K562 (cell line): ENCODE data around the gene TMEM92. TPM values are rescaled to one million over a fixed set of nuclear protein-coding genes. Genes with fewer than 3 reads are reported as not detected.
A peak's percentile ranks its signal among the peaks of the same experiment; 100 is the strongest.

Source experiments
- FOXA1 ChIP-seq: fragments of 450-650 bp; IDR thresholded peaks from 2 replicates; pipeline ENCODE4 v1.6.1; 2016; ENCODE audit warnings: mild to moderate bottlenecking, borderline replicate concordance
- FOXJ3 ChIP-seq: sonication (generic); formaldehyde crosslinking; IDR thresholded peaks from 2 replicates; pipeline ENCODE4 v1.4.0; 2020; ENCODE audit warnings: mild to moderate bottlenecking, missing genetic modification reagents
- HNRNPL ChIP-seq: fragments of 200-400 bp; formaldehyde crosslinking; IDR thresholded peaks from 2 replicates; pipeline ENCODE4 v1.6.1; 2017; ENCODE audit warnings: low read depth, mild to moderate bottlenecking, low read length
- PHB2 ChIP-seq: fragments of 450-650 bp; IDR thresholded peaks from 2 replicates; pipeline ENCODE4 v1.6.1; 2017; ENCODE audit warnings: low read depth
- PYGO2 ChIP-seq: fragments of 450-650 bp; IDR thresholded peaks from 2 replicates; pipeline ENCODE4 v1.6.1; 2016; ENCODE audit warnings: mild to moderate bottlenecking, missing genetic modification characterization, moderate library complexity, missing compliant biosample characterization
- SAFB2 ChIP-seq: fragments of 200-400 bp; formaldehyde crosslinking; IDR thresholded peaks from 2 replicates; pipeline ENCODE4 v1.6.1; 2018; ENCODE audit warnings: borderline replicate concordance, low read length, low read depth, moderate library complexity; ENCODE audit not compliant: severe bottlenecking
- SRSF7 ChIP-seq: fragments of 200-400 bp; formaldehyde crosslinking; optimal IDR thresholded peaks from 2 replicates; pipeline ENCODE3; 2017; ENCODE audit warnings: mild to moderate bottlenecking, low read depth, low read length
- ZFX ChIP-seq: sonication (generic); formaldehyde crosslinking; IDR thresholded peaks from 2 replicates; pipeline ENCODE4 v1.8.0; 2022; ENCODE audit warnings: mild to moderate bottlenecking, missing genetic modification reagents, moderate library complexity
- ZNF354B ChIP-seq: fragments of 250-450 bp; sonication (Bioruptor Pico); IDR thresholded peaks from 2 replicates; pipeline ENCODE4 v1.4.0; 2020
- ZNF764 ChIP-seq: fragments of 250-450 bp; sonication (Bioruptor Pico); IDR thresholded peaks from 2 replicates; pipeline ENCODE4 v1.4.0; 2020; ENCODE audit warnings: low read depth, mild to moderate bottlenecking, moderate library complexity
- polyA plus RNA-seq, 8 experiments: library from polyadenylated mRNA; depleted of rRNA in 4 of 8; stranded (reverse) in 5 of 8; unstranded in 3 of 8; fragments of >200 nt; fragmentation: Nextera tagmentation in 2 of 8; fragmentation: Illumina TruSeq in 1 of 8; extraction: Ambion mirVana in 2 of 8; extraction: Trizol in 1 of 8; gene quantifications; 2 replicates each; pipeline versions ENCODE4 v1.2.1 to v1.2.3, GENCODE V29; 2011 to 2014; ENCODE audit warnings: inconsistent platforms in 1 of 8, missing spikeins in 1 of 8
- total RNA-seq, 7 experiments: library from RNA; depleted of rRNA in 6 of 7; stranded (reverse); fragments of >200 nt in 6 of 7; fragmentation: Illumina TruSeq in 2 of 7; extraction: Trizol in 2 of 7; gene quantifications; 2 replicates each; pipeline versions ENCODE4 v1.2.1 to v1.2.3, GENCODE V29; 2011 to 2021; ENCODE audit warnings: low replicate concordance in 1 of 7
- TF ChIP-seq, protein P1 (sequence below): fragments of 150-350 bp; IDR thresholded peaks from 2 replicates; pipeline ENCODE4 v1.6.1; 2014; ENCODE audit warnings: low read depth, mild to moderate bottlenecking, low read length, borderline replicate concordance
- TF ChIP-seq, protein P2 (sequence below): fragments of 450-650 bp; IDR thresholded peaks from one replicate; pipeline ENCODE4 v1.6.1; 2018; ENCODE audit warnings: mild to moderate bottlenecking, moderate library complexity; ENCODE audit not compliant: partially characterized antibody
- TF ChIP-seq, protein P3 (sequence below): sonication (generic); formaldehyde crosslinking; IDR thresholded peaks from 2 replicates; pipeline ENCODE4 v1.8.1; 2022; ENCODE audit warnings: missing genetic modification reagents
- TF ChIP-seq, protein P4 (sequence below): fragments of 450-650 bp; IDR thresholded peaks from 2 replicates; pipeline ENCODE4 v1.6.1; 2016; ENCODE audit warnings: missing biosample characterization, missing genetic modification characterization
- TF ChIP-seq, protein P5 (sequence below), 2 experiments: fragments of 250-450 bp in 1 of 2; fragments of 450-650 bp in 1 of 2; sonication (Bioruptor Pico) in 1 of 2; IDR thresholded peaks; 2 replicates each; pipeline versions ENCODE4 v1.6.1 to v1.8.0; 2016 to 2021; ENCODE audit warnings: mild to moderate bottlenecking in 2 of 2, moderate library complexity in 2 of 2, missing compliant biosample characterization in 1 of 2, missing genetic modification characterization in 1 of 2

The TMEM92 gene
- total and polyA plus RNA-seq, 9 of the 15 experiments (the other 6 are each of a cell fraction or from before 2014, with no cell fraction given) = 0.14 to 2.1 (median 0.40) TPM

DNA sequence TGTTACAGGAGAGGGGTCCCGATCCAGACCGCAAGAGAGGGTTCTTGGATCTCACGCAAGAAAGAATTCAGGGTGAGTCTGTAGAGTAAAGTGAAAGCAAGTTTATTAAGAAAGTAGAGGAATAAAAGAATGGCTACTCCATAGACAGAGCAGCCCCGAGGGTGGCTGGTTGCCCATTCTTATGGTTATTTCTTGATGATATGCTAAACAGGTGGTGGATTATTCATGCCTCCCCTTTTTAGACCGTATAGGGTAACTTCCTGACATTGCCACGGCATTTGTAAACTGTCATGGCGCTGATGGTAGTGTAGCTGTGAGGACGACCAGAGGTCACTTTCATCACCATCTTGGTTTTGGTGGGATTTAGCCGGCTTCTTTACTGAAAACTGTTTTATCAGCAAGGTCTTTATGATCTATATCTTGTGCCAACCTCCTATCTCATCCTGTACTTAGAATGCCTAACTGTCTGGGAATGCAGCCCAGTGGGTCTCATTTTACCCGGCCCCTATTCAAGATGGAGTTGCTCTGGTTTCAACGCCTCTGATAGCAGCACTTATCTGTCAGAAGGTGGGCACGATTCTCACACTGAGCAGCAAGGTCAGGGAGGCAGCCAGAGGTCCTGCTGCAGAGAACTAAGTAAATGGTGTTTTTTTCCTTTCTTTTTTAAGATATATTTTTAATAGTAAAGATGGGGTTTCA, 45.2 kb downstream of the TMEM92 start (continued):
- TF ChIP-seq, protein P1, sequence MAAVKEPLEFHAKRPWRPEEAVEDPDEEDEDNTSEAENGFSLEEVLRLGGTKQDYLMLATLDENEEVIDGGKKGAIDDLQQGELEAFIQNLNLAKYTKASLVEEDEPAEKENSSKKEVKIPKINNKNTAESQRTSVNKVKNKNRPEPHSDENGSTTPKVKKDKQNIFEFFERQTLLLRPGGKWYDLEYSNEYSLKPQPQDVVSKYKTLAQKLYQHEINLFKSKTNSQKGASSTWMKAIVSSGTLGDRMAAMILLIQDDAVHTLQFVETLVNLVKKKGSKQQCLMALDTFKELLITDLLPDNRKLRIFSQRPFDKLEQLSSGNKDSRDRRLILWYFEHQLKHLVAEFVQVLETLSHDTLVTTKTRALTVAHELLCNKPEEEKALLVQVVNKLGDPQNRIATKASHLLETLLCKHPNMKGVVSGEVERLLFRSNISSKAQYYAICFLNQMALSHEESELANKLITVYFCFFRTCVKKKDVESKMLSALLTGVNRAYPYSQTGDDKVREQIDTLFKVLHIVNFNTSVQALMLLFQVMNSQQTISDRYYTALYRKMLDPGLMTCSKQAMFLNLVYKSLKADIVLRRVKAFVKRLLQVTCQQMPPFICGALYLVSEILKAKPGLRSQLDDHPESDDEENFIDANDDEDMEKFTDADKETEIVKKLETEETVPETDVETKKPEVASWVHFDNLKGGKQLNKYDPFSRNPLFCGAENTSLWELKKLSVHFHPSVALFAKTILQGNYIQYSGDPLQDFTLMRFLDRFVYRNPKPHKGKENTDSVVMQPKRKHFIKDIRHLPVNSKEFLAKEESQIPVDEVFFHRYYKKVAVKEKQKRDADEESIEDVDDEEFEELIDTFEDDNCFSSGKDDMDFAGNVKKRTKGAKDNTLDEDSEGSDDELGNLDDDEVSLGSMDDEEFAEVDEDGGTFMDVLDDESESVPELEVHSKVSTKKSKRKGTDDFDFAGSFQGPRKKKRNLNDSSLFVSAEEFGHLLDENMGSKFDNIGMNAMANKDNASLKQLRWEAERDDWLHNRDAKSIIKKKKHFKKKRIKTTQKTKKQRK = no peak
- TF ChIP-seq FOXJ3 (CRISPR knock-in tag) (no peak), SRSF7 (no peak), HNRNPL (no peak), PHB2 (no peak), SAFB2 (no peak), ZFX (CRISPR knock-in tag) (no peak), PYGO2 (tag) (peak; percentile 94), ZNF764 (CRISPR knock-in tag) (no peak), FOXA1 (no peak), ZNF354B (CRISPR knock-in tag) (peak; percentile 74)
- TF ChIP-seq, protein P2, sequence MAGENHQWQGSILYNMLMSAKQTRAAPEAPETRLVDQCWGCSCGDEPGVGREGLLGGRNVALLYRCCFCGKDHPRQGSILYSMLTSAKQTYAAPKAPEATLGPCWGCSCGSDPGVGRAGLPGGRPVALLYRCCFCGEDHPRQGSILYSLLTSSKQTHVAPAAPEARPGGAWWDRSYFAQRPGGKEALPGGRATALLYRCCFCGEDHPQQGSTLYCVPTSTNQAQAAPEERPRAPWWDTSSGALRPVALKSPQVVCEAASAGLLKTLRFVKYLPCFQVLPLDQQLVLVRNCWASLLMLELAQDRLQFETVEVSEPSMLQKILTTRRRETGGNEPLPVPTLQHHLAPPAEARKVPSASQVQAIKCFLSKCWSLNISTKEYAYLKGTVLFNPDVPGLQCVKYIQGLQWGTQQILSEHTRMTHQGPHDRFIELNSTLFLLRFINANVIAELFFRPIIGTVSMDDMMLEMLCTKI = no peak
- TF ChIP-seq, protein P3, sequence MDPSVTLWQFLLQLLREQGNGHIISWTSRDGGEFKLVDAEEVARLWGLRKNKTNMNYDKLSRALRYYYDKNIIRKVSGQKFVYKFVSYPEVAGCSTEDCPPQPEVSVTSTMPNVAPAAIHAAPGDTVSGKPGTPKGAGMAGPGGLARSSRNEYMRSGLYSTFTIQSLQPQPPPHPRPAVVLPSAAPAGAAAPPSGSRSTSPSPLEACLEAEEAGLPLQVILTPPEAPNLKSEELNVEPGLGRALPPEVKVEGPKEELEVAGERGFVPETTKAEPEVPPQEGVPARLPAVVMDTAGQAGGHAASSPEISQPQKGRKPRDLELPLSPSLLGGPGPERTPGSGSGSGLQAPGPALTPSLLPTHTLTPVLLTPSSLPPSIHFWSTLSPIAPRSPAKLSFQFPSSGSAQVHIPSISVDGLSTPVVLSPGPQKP = no peak
- TF ChIP-seq, protein P4, sequence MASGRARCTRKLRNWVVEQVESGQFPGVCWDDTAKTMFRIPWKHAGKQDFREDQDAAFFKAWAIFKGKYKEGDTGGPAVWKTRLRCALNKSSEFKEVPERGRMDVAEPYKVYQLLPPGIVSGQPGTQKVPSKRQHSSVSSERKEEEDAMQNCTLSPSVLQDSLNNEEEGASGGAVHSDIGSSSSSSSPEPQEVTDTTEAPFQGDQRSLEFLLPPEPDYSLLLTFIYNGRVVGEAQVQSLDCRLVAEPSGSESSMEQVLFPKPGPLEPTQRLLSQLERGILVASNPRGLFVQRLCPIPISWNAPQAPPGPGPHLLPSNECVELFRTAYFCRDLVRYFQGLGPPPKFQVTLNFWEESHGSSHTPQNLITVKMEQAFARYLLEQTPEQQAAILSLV (tag) = peak; percentile 93
- TF ChIP-seq, protein P5, sequence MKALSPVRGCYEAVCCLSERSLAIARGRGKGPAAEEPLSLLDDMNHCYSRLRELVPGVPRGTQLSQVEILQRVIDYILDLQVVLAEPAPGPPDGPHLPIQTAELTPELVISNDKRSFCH (CRISPR knock-in tag; IDR thresholded peaks at IDR 0.05) = peak; percentile 71; the same call in 1 of the 2 replicates
- TF ChIP-seq, protein P5 (tag; IDR thresholded peaks at IDR 0.05) = peak; percentile 95
